Upper lobe of left lung (tissue), 4 donors: ENCODE results near the gene TUSC2.

ENCODE experiments used
- POLR2A ChIP-seq, 4 donors: fragments of 450-650 bp; IDR thresholded peaks; one replicate each; pipeline ENCODE4 v1.5.1; 2016 to 2017; ENCODE audit warnings: antibody characterized with exemption in 4 of 4, mild to moderate bottlenecking in 2 of 4
- POLR2AphosphoS5 ChIP-seq, 2 donors: sonication (generic); formaldehyde crosslinking; IDR thresholded peaks; one replicate each; pipeline ENCODE4 v1.5.1; 2017; ENCODE audit warnings: antibody characterized with exemption in 2 of 2
- TF ChIP-seq, protein P1 (sequence below), 6 experiments: fragments of 450-650 bp in 4 of 6; fragments of 200-600 bp in 2 of 6; sonication (generic) in 2 of 6; IDR thresholded peaks; one replicate each; pipeline ENCODE4 v1.5.1; 2016 to 2019; ENCODE audit warnings: antibody characterized with exemption in 6 of 6

GRCh38 chr3:50279255-50280016 lies 48.6 kb downstream of the TUSC2 start:
- no peak for TF ChIP-seq POLR2AphosphoS5 (IDR thresholded peaks at IDR 0.05)
- no peak for TF ChIP-seq POLR2A (IDR thresholded peaks at IDR 0.05)
- TF ChIP-seq, protein P1, sequence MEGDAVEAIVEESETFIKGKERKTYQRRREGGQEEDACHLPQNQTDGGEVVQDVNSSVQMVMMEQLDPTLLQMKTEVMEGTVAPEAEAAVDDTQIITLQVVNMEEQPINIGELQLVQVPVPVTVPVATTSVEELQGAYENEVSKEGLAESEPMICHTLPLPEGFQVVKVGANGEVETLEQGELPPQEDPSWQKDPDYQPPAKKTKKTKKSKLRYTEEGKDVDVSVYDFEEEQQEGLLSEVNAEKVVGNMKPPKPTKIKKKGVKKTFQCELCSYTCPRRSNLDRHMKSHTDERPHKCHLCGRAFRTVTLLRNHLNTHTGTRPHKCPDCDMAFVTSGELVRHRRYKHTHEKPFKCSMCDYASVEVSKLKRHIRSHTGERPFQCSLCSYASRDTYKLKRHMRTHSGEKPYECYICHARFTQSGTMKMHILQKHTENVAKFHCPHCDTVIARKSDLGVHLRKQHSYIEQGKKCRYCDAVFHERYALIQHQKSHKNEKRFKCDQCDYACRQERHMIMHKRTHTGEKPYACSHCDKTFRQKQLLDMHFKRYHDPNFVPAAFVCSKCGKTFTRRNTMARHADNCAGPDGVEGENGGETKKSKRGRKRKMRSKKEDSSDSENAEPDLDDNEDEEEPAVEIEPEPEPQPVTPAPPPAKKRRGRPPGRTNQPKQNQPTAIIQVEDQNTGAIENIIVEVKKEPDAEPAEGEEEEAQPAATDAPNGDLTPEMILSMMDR (IDR thresholded peaks at IDR 0.05): no peak
